HepG2 (cell line): Measurements from ENCODE around the gene C1orf50. TPM values are rescaled to one million over a fixed set of nuclear protein-coding genes. Genes with fewer than 3 reads are reported as not detected.

Source experiments
- ATAC-seq: fragments of 200-7000 bp; cut with Tn5 transposase; 3 replicates; pipeline ENCODE4 v1.9.1; 2020; ENCODE audit warnings: mild to moderate bottlenecking, moderate library complexity
- BruUV-seq: library from RNA; stranded (reverse); fragments of 400-500 nt; replicated peaks from 2 replicates; lab custom pipeline; 2021; lab: Mats Ljungman, UMichigan
- CTCF ChIA-PET: fragments of 300-600 bp; formaldehyde crosslinking; extraction: SDS; loops from one replicate; lab custom pipeline; 2021; ENCODE audit warnings: low total read pairs, inconsistent platforms, low intra/inter-chr PET ratio; lab: Yijun Ruan, JAX
- POLR2A ChIA-PET: fragments of 350-600 bp; sonication (Branson Sonifier 250); formaldehyde crosslinking; loops from one replicate; lab custom pipeline; 2020; ENCODE audit warnings: antibody characterized with exemption, inconsistent platforms; lab: Yijun Ruan, JAX
- DNase-seq: peaks from one replicate; pipeline ENCODE4 v3.0.0-alpha.2; 2015; ENCODE audit warnings: low spot score
- FAIRE-seq: peaks from 3 replicates; lab custom pipeline; 2011; peaks lifted over from hg19 to GRCh38; lab: Jason Lieb, UNC
- H2AFZ ChIP-seq: one replicate; pipeline ENCODE4 v1.6.1; 2011; ENCODE audit warnings: low read length, inconsistent platforms
- H3K27ac ChIP-seq: fragments of 300-600 bp; 3 replicates; pipeline ENCODE4 v1.8.0; 2011; ENCODE audit warnings: mixed run types, mild to moderate bottlenecking, mixed read lengths, low read length, inconsistent platforms; ENCODE audit not compliant: insufficient read depth; ENCODE audit errors: extremely low read length
- H3K27me3 ChIP-seq, 2 experiments: fragments of 200-600 bp in 1 of 2; 2 replicates in 1 of 2; 3 replicates in 1 of 2; pipeline versions ENCODE4 v1.6.0 to v1.8.0; 2011; ENCODE audit warnings: low read length in 2 of 2, mild to moderate bottlenecking in 2 of 2, moderate library complexity in 2 of 2, inconsistent platforms in 1 of 2; ENCODE audit not compliant: insufficient read depth in 2 of 2, control insufficient read depth in 1 of 2
- H3K36me3 ChIP-seq, 2 experiments: fragments of 200-600 bp in 1 of 2; replicated peaks in 1 of 2; 2 replicates in 1 of 2; 3 replicates in 1 of 2; pipeline versions ENCODE4 v1.5.1 to v1.8.0; 2011; ENCODE audit warnings: low read length in 2 of 2, inconsistent platforms in 1 of 2; ENCODE audit not compliant: insufficient read depth in 2 of 2, control insufficient read depth in 1 of 2
- H3K4me1 ChIP-seq: 2 replicates; pipeline ENCODE4 v1.5.1; 2012; ENCODE audit warnings: low read length, inconsistent platforms; ENCODE audit not compliant: insufficient read depth
- H3K4me2 ChIP-seq: 2 replicates; pipeline ENCODE4 v1.6.0; 2011; ENCODE audit warnings: low read depth, low read length, inconsistent platforms
- H3K4me3 ChIP-seq, 3 experiments: fragments of 200-600 bp in 1 of 3; sonication (generic), shearing (Covaris generic) in 1 of 3; replicated peaks in 1 of 3; 2 replicates each; pipeline ENCODE4 v1.5.1; 2011 to 2016; ENCODE audit warnings: low read length in 3 of 3, inconsistent platforms in 2 of 3, low read depth in 2 of 3, mild to moderate bottlenecking in 2 of 3, control low read depth in 1 of 3, mixed read lengths in 1 of 3; ENCODE audit not compliant: insufficient read depth in 1 of 3
- H3K79me2 ChIP-seq: one replicate; pipeline ENCODE4 v1.6.1; 2011; ENCODE audit warnings: low read length, inconsistent platforms; ENCODE audit not compliant: insufficient read depth
- H3K9ac ChIP-seq: 2 replicates; pipeline ENCODE4 v1.6.0; 2011; ENCODE audit warnings: mild to moderate bottlenecking, low read depth, low read length, inconsistent platforms; ENCODE audit not compliant: insufficient read depth
- H3K9me3 ChIP-seq: 2 replicates; pipeline ENCODE4 v1.5.1; 2012; ENCODE audit warnings: mild to moderate bottlenecking, low read length
- H4K20me1 ChIP-seq: 2 replicates; pipeline ENCODE4 v1.6.0; 2011; ENCODE audit warnings: inconsistent platforms, mild to moderate bottlenecking, low read length, moderate library complexity; ENCODE audit not compliant: insufficient read depth
- BRD4 ChIP-seq: sonication (generic); formaldehyde crosslinking; IDR thresholded peaks from 2 replicates; pipeline ENCODE4 v1.4.0; 2020; ENCODE audit warnings: missing genetic modification reagents
- GMEB1 ChIP-seq: sonication (generic); formaldehyde crosslinking; IDR thresholded peaks from 2 replicates; pipeline ENCODE4 v1.5.1; 2020; ENCODE audit warnings: missing genetic modification reagents, mild to moderate bottlenecking, borderline replicate concordance
- RAD51 ChIP-seq: fragments of 450-650 bp; IDR thresholded peaks from 2 replicates; pipeline ENCODE4 v1.6.1; 2016; ENCODE audit warnings: borderline replicate concordance
- TOPORS ChIP-seq: sonication (generic); formaldehyde crosslinking; IDR thresholded peaks from 2 replicates; pipeline ENCODE4 v1.8.0; 2023; ENCODE audit warnings: mild to moderate bottlenecking, missing genetic modification reagents
- ZNF121 ChIP-seq: sonication (generic); formaldehyde crosslinking; IDR thresholded peaks from 2 replicates; pipeline ENCODE4 v1.5.0; 2020; ENCODE audit warnings: mild to moderate bottlenecking, missing genetic modification reagents
- ZNF282 ChIP-seq: fragments of 450-650 bp; IDR thresholded peaks from 2 replicates; pipeline ENCODE4 v1.6.1; 2018; ENCODE audit not compliant: partially characterized antibody
- ZNF788 ChIP-seq: sonication (generic); formaldehyde crosslinking; IDR thresholded peaks from 2 replicates; pipeline ENCODE4 v1.5.0; 2020; ENCODE audit warnings: mild to moderate bottlenecking, missing genetic modification reagents, borderline replicate concordance
- WGBS: methylation state at CpG from one replicate; pipeline ENCODE4 v1.1.6; 2017; ENCODE audit warnings: low lambda C conversion rate; 5-methylcytosine and 5-hydroxymethylcytosine counted together
- in situ Hi-C: cut with HindIII; loops from 2 replicates; pipeline ENCODE4 v1.10.0; 2017; ENCODE audit warnings: low pct_unique_long_range_greater_than_20kb; ENCODE audit not compliant: extremely low pct_ligation_motif_present
- intact Hi-C: fragments of 100-400 bp; cut with micrococcal nuclease; formaldehyde crosslinking; loops from one replicate; pipeline ENCODE4 v1.10.0; 2022; ENCODE audit not compliant: unreplicated experiment
- polyA plus RNA-seq, 8 experiments: library from polyadenylated mRNA; depleted of rRNA in 3 of 8; stranded (reverse) in 7 of 8; unstranded in 1 of 8; fragments of >200 nt; fragmentation: Illumina TruSeq in 4 of 8; extraction: Trizol in 4 of 8; gene quantifications; 2 replicates each; pipeline versions ENCODE4 v1.2.1 to v1.2.3, GENCODE V29; 2011 to 2016; ENCODE audit warnings: low read depth in 4 of 8, missing spikeins in 1 of 8, mixed read lengths in 1 of 8; ENCODE audit not compliant: insufficient read depth in 1 of 8
- total RNA-seq, 5 experiments: library from RNA; depleted of rRNA; stranded (reverse); fragments of >200 nt; fragmentation: Illumina TruSeq; extraction: Trizol; gene quantifications; 2 replicates each; pipeline ENCODE4 v1.2.3, GENCODE V29; 2016; ENCODE audit warnings: low read depth in 1 of 5

C1orf50 gene
- total and polyA plus RNA-seq, 2 of the 13 experiments (the other 11 are each of a cell fraction or from before 2014, with no cell fraction given) = 4.3 to 4.8 TPM

- TF ChIP-seq ZNF282 (no peak), ZNF788 (CRISPR knock-in tag) (no peak), TOPORS (CRISPR knock-in tag) (no peak), BRD4 (CRISPR knock-in tag) (no peak), ZNF121 (CRISPR knock-in tag) (peak; percentile 43), RAD51 (no peak), GMEB1 (CRISPR knock-in tag) (no peak)
- TF ChIP-seq, all 625 proteins: peak for 1
- Histone ChIP-seq H3K9me3 (no peaks in the 10 kb centered on the region), H3K27me3 (no peaks in the 10 kb centered on the region; a peak in 1 of 5 replicates), H3K4me3 (no peak overlapping the region), H3K27ac (no peak overlapping the region), H4K20me1 (no peaks in the 10 kb centered on the region), H3K9ac (no peak overlapping the region), H3K36me3 (no peaks in the 10 kb centered on the region), H2AFZ (no peak overlapping the region), H3K4me2 (no peak overlapping the region), H3K4me1 (peaks cover 38% of the 10 kb centered on the region), H3K79me2 (no peaks in the 10 kb centered on the region)
- no TSS peak for BruUV-seq
- FAIRE-seq (no peak), DNase-seq (no peak), ATAC-seq (no peak)
- in situ Hi-C loops (no loop called here), intact Hi-C loops (no loop called here)
- CTCF ChIA-PET = no interaction called here
- 95% methylated on average over 2 of the region's 2 CpGs for WGBS
- POLR2A ChIA-PET = interaction anchor here (1.7 kb wide), 1 partner anchor 25 kb away, joined by 8 read pairs; the partner anchor contains the start of gene ZNF691
These were observed 54.6 kb downstream of the C1orf50 start for GRCh38 chr1:42821690-42822089.
